NCI-H2107 (cell line): ENCODE measurements around the gene SNRNP40.
"Not testable (repeated sequence)": the region's sequence is repeated elsewhere in the genome, so short reads cannot be mapped to it uniquely, and the experiment has no call there.

Source experiments
- DNase-seq: peaks from one replicate; lab custom pipeline; 2025; lab: John Stamatoyannopoulos, UW

The SNRNP40 gene

GRCh38 chr1:31296486-31297276, at the start of gene SNRNP40, which contains the start of gene ZCCHC17:
TSS of gene SNRNP40 (minus strand) at chr1:31296788. CDS start at chr1:31296751, 37 bp downstream.
TSS of gene ZCCHC17 (plus strand) at chr1:31297032. CDS start at chr1:31310099, 13,067 bp downstream.
- peak; percentile 99 for DNase-seq

- DNase-seq = no peak
These were observed 49.0 kb upstream of the SNRNP40 start for GRCh38 chr1:31345635-31346034.

GRCh38 chr1:31344503-31344902, 47.9 kb upstream of the SNRNP40 start:
- DNase-seq = no peak

- DNase-seq = no peak
These were observed 40.3 kb upstream of the SNRNP40 start for GRCh38 chr1:31336687-31337467.

- DNase-seq = peak; percentile 33
These were observed 38.4 kb upstream of the SNRNP40 start for GRCh38 chr1:31335007-31335406.

GRCh38 chr1:31327381-31327780, 30.8 kb upstream of the SNRNP40 start:
- DNase-seq = no peak

- DNase-seq = no peak
These were observed 29.9 kb upstream of the SNRNP40 start for GRCh38 chr1:31326461-31326860.

- DNase-seq = no peak
These were observed 28.4 kb upstream of the SNRNP40 start for GRCh38 chr1:31324992-31325391.

- DNase-seq = no peak
These were observed 27.5 kb upstream of the SNRNP40 start for GRCh38 chr1:31324093-31324492.

GRCh38 chr1:31318146-31318545, 21.6 kb upstream of the SNRNP40 start:
- no peak for DNase-seq

GRCh38 chr1:31315902-31316301, 19.3 kb upstream of the SNRNP40 start:
- no peak for DNase-seq

GRCh38 chr1:31310198-31310597, 13.6 kb upstream of the SNRNP40 start:
- no peak for DNase-seq

- no peak for DNase-seq
These were observed 11.4 kb upstream of the SNRNP40 start for GRCh38 chr1:31308036-31308435.

- DNase-seq = no peak
These were observed 9.7 kb upstream of the SNRNP40 start for GRCh38 chr1:31306278-31306677.

- DNase-seq = no peak
These were observed 6.3 kb upstream of the SNRNP40 start for GRCh38 chr1:31302709-31303441.

- DNase-seq = no peak
These were observed 3.6 kb upstream of the SNRNP40 start for GRCh38 chr1:31300193-31300592.

- DNase-seq = no peak
These were observed 2.8 kb upstream of the SNRNP40 start for GRCh38 chr1:31299365-31299764.

- no peak for DNase-seq
These were observed 974 bp upstream of the SNRNP40 start for GRCh38 chr1:31297277-31298247.

- no peak for DNase-seq
These were observed 608 bp downstream of the SNRNP40 start for GRCh38 chr1:31295874-31296485.

- DNase-seq = no peak
These were observed 7.6 kb downstream of the SNRNP40 start for GRCh38 chr1:31289021-31289420.

GRCh38 chr1:31287791-31288190, 8.8 kb downstream of the SNRNP40 start:
- DNase-seq = not testable (repeated sequence)
